IMR-90 (cell line): ENCODE measurements around the gene ST6GALNAC2. TPM values are rescaled to one million over a fixed set of nuclear protein-coding genes. Genes with fewer than 3 reads are reported as not detected.

Experiments
- ATAC-seq: fragments of 200-7000 bp; cut with Tn5 transposase; 2 replicates; pipeline ENCODE4 v1.9.1; 2020; ENCODE audit warnings: low read depth, mild to moderate bottlenecking, moderate library complexity
- BruUV-seq: library from RNA; stranded (reverse); fragments of 400-500 nt; replicated peaks from 2 replicates; lab custom pipeline; 2021; lab: Mats Ljungman, UMichigan
- CTCF ChIA-PET: fragments of 300-600 bp; formaldehyde crosslinking; extraction: SDS; loops from one replicate; lab custom pipeline; 2021; ENCODE audit warnings: antibody characterized with exemption; lab: Yijun Ruan, JAX
- POLR2A ChIA-PET: fragments of 300-600 bp; sonication (Branson Sonifier 250); formaldehyde crosslinking; loops from one replicate; lab custom pipeline; 2022; ENCODE audit warnings: antibody characterized with exemption; ENCODE audit not compliant: unreplicated experiment; lab: Charles Lee
- DNase-seq: peaks from one replicate; pipeline ENCODE4 v3.0.0; 2013
- H2AFZ ChIP-seq: replicated peaks from 2 replicates; pipeline ENCODE3; 2013; ENCODE audit warnings: low read length, mild to moderate bottlenecking; ENCODE audit not compliant: poor library complexity
- H2AK5ac ChIP-seq: 2 replicates; pipeline ENCODE4 v1.6.1; 2013; ENCODE audit warnings: low read depth, low read length, inconsistent platforms
- H2AK9ac ChIP-seq: replicated peaks from 2 replicates; pipeline ENCODE3; 2013; ENCODE audit warnings: mild to moderate bottlenecking, low read depth, low read length, moderate library complexity; ENCODE audit not compliant: poor library complexity
- H2BK120ac ChIP-seq: 2 replicates; pipeline ENCODE4 v1.6.1; 2013; ENCODE audit warnings: low read depth, low read length, inconsistent platforms
- H2BK15ac ChIP-seq: 3 replicates; pipeline ENCODE4 v1.6.1; 2013; ENCODE audit warnings: low read depth, low read length, inconsistent platforms
- H2BK20ac ChIP-seq: 2 replicates; pipeline ENCODE4 v1.6.1; 2013; ENCODE audit warnings: low read depth, mild to moderate bottlenecking, inconsistent platforms, low read length, moderate library complexity
- H2BK5ac ChIP-seq: 2 replicates; pipeline ENCODE4 v1.6.1; 2013; ENCODE audit warnings: mild to moderate bottlenecking, low read depth, low read length, inconsistent platforms; ENCODE audit not compliant: poor library complexity, severe bottlenecking
- H3K14ac ChIP-seq: replicated peaks from 2 replicates; pipeline ENCODE4 v1.6.1; 2013; ENCODE audit warnings: low read depth, low read length, inconsistent platforms
- H3K18ac ChIP-seq: 2 replicates; pipeline ENCODE4 v1.6.1; 2013; ENCODE audit warnings: low read depth, low read length, control low read depth
- H3K23ac ChIP-seq: 2 replicates; pipeline ENCODE4 v1.6.1; 2013; ENCODE audit warnings: low read depth, low read length, inconsistent platforms
- H3K27ac ChIP-seq: 2 replicates; pipeline ENCODE4 v1.5.1; 2013; ENCODE audit warnings: mild to moderate bottlenecking, control low read depth, low read length; ENCODE audit not compliant: insufficient read depth
- H3K27me3 ChIP-seq: 2 replicates; pipeline ENCODE4 v1.6.1; 2013; ENCODE audit warnings: low read length; ENCODE audit not compliant: control insufficient read depth, insufficient read depth
- H3K36me3 ChIP-seq: 2 replicates; pipeline ENCODE4 v1.6.1; 2013; ENCODE audit warnings: low read length, mixed read lengths; ENCODE audit not compliant: control insufficient read depth, insufficient read depth
- H3K4ac ChIP-seq: 2 replicates; pipeline ENCODE4 v1.6.1; 2013; ENCODE audit warnings: low read depth, low read length, inconsistent platforms
- H3K4me1 ChIP-seq: 2 replicates; pipeline ENCODE4 v1.6.1; 2013; ENCODE audit warnings: low read length, mixed read lengths; ENCODE audit not compliant: control insufficient read depth, insufficient read depth
- H3K4me2 ChIP-seq: 2 replicates; pipeline ENCODE4 v1.6.1; 2013; ENCODE audit warnings: low read depth, mild to moderate bottlenecking, control low read depth, low read length, moderate library complexity
- H3K4me3 ChIP-seq: 2 replicates; pipeline ENCODE4 v1.5.1; 2013; ENCODE audit warnings: low read depth, mild to moderate bottlenecking, control low read depth, low read length, moderate library complexity; ENCODE audit not compliant: insufficient read depth
- H3K56ac ChIP-seq: 2 replicates; pipeline ENCODE4 v1.6.1; 2013; ENCODE audit warnings: low read length, inconsistent platforms; ENCODE audit not compliant: insufficient read depth; ENCODE audit errors: extremely low read depth
- H3K79me1 ChIP-seq, 2 experiments: 2 replicates each; pipeline ENCODE4 v1.6.1; 2013; ENCODE audit warnings: low read length in 2 of 2, inconsistent platforms in 1 of 2, low read depth in 1 of 2
- H3K9ac ChIP-seq: 2 replicates; pipeline ENCODE4 v1.6.1; 2013; ENCODE audit warnings: low read depth, low read length, control low read depth
- H3K9me1 ChIP-seq: 2 replicates; pipeline ENCODE4 v1.6.1; 2013; ENCODE audit warnings: low read length, inconsistent platforms; ENCODE audit not compliant: insufficient read depth
- H3K9me3 ChIP-seq: 2 replicates; pipeline ENCODE4 v1.6.1; 2013; ENCODE audit warnings: low read length; ENCODE audit not compliant: control insufficient read depth, insufficient read depth
- H4K20me1 ChIP-seq: 2 replicates; pipeline ENCODE4 v1.6.1; 2013; ENCODE audit warnings: low read length, inconsistent platforms; ENCODE audit not compliant: insufficient read depth
- H4K5ac ChIP-seq: 2 replicates; pipeline ENCODE4 v1.6.1; 2013; ENCODE audit warnings: mild to moderate bottlenecking, low read depth, low read length, control low read depth
- H4K8ac ChIP-seq, 2 experiments: 2 replicates each; pipeline ENCODE4 v1.6.1; 2013; ENCODE audit warnings: low read depth in 2 of 2, low read length in 2 of 2, control low read depth in 1 of 2, inconsistent platforms in 1 of 2
- H4K91ac ChIP-seq: 2 replicates; pipeline ENCODE4 v1.6.1; 2013; ENCODE audit warnings: low read depth, low read length, inconsistent platforms; ENCODE audit not compliant: insufficient read depth
- BHLHE40 ChIP-seq: fragments of 150-350 bp; IDR thresholded peaks from 2 replicates; pipeline ENCODE4 v1.6.1; 2016; ENCODE audit warnings: mild to moderate bottlenecking, low read depth, low read length
- CTCF ChIP-seq: conservative IDR thresholded peaks from 2 replicates; pipeline ENCODE4 v1.5.1; 2012; ENCODE audit warnings: mild to moderate bottlenecking, low read depth, low read length, improper control_type of control experiment
- ELK1 ChIP-seq: fragments of 150-350 bp; IDR thresholded peaks from 2 replicates; pipeline ENCODE4 v1.6.1; 2016; ENCODE audit warnings: low read depth, mild to moderate bottlenecking, low read length, moderate library complexity, borderline replicate concordance
- MAFK ChIP-seq: IDR thresholded peaks from 2 replicates; pipeline ENCODE4 v1.6.1; 2012; ENCODE audit warnings: low read depth, low read length, improper control_type of control experiment
- MAZ ChIP-seq: IDR thresholded peaks from 2 replicates; pipeline ENCODE4 v1.6.1; 2012; ENCODE audit warnings: low read depth, mild to moderate bottlenecking, low read length, improper control_type of control experiment, moderate library complexity, borderline replicate concordance
- MXI1 ChIP-seq: IDR thresholded peaks from 2 replicates; pipeline ENCODE4 v1.6.1; 2012; ENCODE audit warnings: low read depth, mild to moderate bottlenecking, low read length, moderate library complexity, borderline replicate concordance
- RAD21 ChIP-seq: IDR thresholded peaks from 2 replicates; pipeline ENCODE4 v1.6.1; 2012; ENCODE audit warnings: low read length, improper control_type of control experiment
- RCOR1 ChIP-seq: IDR thresholded peaks from 2 replicates; pipeline ENCODE4 v1.6.1; 2012; ENCODE audit warnings: mild to moderate bottlenecking, low read length, improper control_type of control experiment; ENCODE audit not compliant: insufficient replicate concordance
- SMC3 ChIP-seq: fragments of 150-350 bp; IDR thresholded peaks from 2 replicates; pipeline ENCODE4 v1.6.1; 2016; ENCODE audit warnings: low read depth, mild to moderate bottlenecking, antibody characterized with exemption, low read length, moderate library complexity
- WGBS, 2 experiments: methylation state at CpG; one replicate each; pipeline versions ENCODE4 v1.1.5 to v1.1.7; 2013; ENCODE audit warnings: missing lambda C conversion rate in 2 of 2; ENCODE audit not compliant: insufficient read length in 1 of 2; ENCODE audit errors: extremely low coverage in 2 of 2; 5-methylcytosine and 5-hydroxymethylcytosine counted together
- dilution Hi-C: fragments of 300-500 bp; cut with HindIII; formaldehyde crosslinking; loops from one replicate; pipeline ENCODE4 v1.14.3; 2018; ENCODE audit warnings: low sequenced_read_pairs; ENCODE audit not compliant: unreplicated experiment
- in situ Hi-C: fragments of 300-500 bp; cut with MboI; formaldehyde crosslinking; loops from 3 replicates; pipeline ENCODE4 v1.14.3; 2019; ENCODE audit warnings: low sequenced_read_pairs, inconsistent platforms, mixed read lengths
- intact Hi-C: fragments of 100-400 bp; cut with micrococcal nuclease; formaldehyde crosslinking; loops from 2 replicates; pipeline ENCODE4 v1.10.0; 2022
- polyA plus RNA-seq, 3 experiments: library from polyadenylated mRNA; depleted of rRNA; stranded (reverse); fragments of >200 nt; gene quantifications; 2 replicates each; pipeline ENCODE4 v1.2.3, GENCODE V29; 2012; ENCODE audit warnings: low replicate concordance in 1 of 3
- total RNA-seq: library from RNA; depleted of rRNA; stranded (reverse); fragments of >200 nt; gene quantifications from 2 replicates; pipeline ENCODE4 v1.2.3, GENCODE V29; 2012

The ST6GALNAC2 gene
- total and polyA plus RNA-seq, 2 of the 4 experiments (the other 2 are of a cell fraction) = 0.10 TPM; not detected in 1

GRCh38 chr17:76553178-76553908 lies 32.3 kb downstream of the ST6GALNAC2 start:
- H3K56ac ChIP-seq = no peak overlapping the region
- intact Hi-C loops = no loop called here
- no peak overlapping the region for H3K9ac ChIP-seq
- 90% methylated on average over 2 of the region's 8 CpGs; no CpG with 5 or more reads in 1 of the 2 experiments for WGBS, 2 experiments
- CTCF ChIA-PET = no interaction called here
- H4K91ac ChIP-seq = no peak overlapping the region
- BruUV-seq = no TSS peak
- no peak overlapping the region for H3K18ac ChIP-seq
- peaks cover 1% of the 10 kb centered on the region; the same call in 1 of the 2 replicates for H4K20me1 ChIP-seq
- H4K5ac ChIP-seq = no peak overlapping the region
- H3K4me1 ChIP-seq = peaks cover 8% of the 10 kb centered on the region
- TF ChIP-seq CTCF = no peak
- no peak for TF ChIP-seq ELK1
- TF ChIP-seq BHLHE40 = no peak
- no peak for TF ChIP-seq MAFK
- no peak for TF ChIP-seq SMC3
- no peak for TF ChIP-seq RCOR1
- no peak for TF ChIP-seq RAD21
- no peak for TF ChIP-seq MAZ
- no peak for TF ChIP-seq MXI1
- H3K9me3 ChIP-seq = no peaks in the 10 kb centered on the region
- H3K27me3 ChIP-seq = no peaks in the 10 kb centered on the region
- H2BK20ac ChIP-seq = peak overlapping the region; percentile 29; the same call in 1 of the 2 replicates
- ATAC-seq = no peak
- peak overlapping the region; percentile 24; the same call in 1 of the 2 replicates for H2BK120ac ChIP-seq
- no peak overlapping the region for H3K27ac ChIP-seq
- H2BK5ac ChIP-seq = no peak overlapping the region
- H4K8ac ChIP-seq = no peak overlapping the region
- no peak overlapping the region for H2AFZ ChIP-seq
- peaks cover 6% of the 10 kb centered on the region for H3K9me1 ChIP-seq
- H2AK5ac ChIP-seq = no peak overlapping the region; the same call in 1 of the 2 replicates
- H3K4ac ChIP-seq = no peak overlapping the region
- H3K36me3 ChIP-seq = no peaks in the 10 kb centered on the region
- no peak for DNase-seq
- no peak overlapping the region for H2BK15ac ChIP-seq
- H3K23ac ChIP-seq = no peak overlapping the region
- dilution Hi-C loops = no loop called here
- H3K14ac ChIP-seq = no peak overlapping the region
- no peak overlapping the region for H3K4me3 ChIP-seq
- peaks cover 6 to 27% of the 10 kb centered on the region in 2 experiments for H3K79me1 ChIP-seq
- in situ Hi-C loops = no loop called here
- H2AK9ac ChIP-seq = no peak overlapping the region
- POLR2A ChIA-PET = no interaction called here
- H3K4me2 ChIP-seq = no peak overlapping the region
